ENCODE data around the gene PARP1. TPM values are rescaled to one million over a fixed set of nuclear protein-coding genes. Genes with fewer than 3 reads are reported as not detected.

The PARP1 gene
- total and polyA plus RNA-seq, 2 donors (not counting 1 experiment from before 2014, with no cell fraction given) = 118 to 180 TPM

DNA sequence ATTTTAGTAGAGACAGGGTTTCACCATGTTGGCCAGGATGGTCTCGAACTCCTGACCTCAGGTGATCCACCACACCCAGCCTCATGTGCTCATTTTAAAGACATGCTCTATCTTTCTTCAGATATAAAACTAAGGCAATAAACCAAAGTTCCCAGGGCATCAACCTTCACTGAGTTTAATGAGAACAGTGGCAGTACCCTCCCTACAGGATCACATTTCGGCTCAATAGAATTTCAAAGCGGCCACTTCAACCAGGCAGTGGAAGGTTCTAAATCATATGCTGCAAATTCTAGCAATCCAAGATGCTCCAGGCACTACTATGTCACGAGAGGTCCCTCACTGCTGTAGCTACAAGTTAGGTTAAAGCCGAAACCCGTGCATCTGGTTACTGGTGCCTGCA lies 45.5 kb downstream of the PARP1 start:
- intact Hi-C loops (cut with micrococcal nuclease) = no loop called here
- 85% methylated on average over 5 of the region's 6 CpGs for WGBS (ENCODE audit: insufficient coverage)
- DNase-seq = no peak
- no peak for TF ChIP-seq EZH2 (IDR thresholded peaks at IDR 0.05; ENCODE audit: borderline replicate concordance, insufficient read depth, low read depth, low read length, poor library complexity, severe bottlenecking)
- TF ChIP-seq, protein P1, sequence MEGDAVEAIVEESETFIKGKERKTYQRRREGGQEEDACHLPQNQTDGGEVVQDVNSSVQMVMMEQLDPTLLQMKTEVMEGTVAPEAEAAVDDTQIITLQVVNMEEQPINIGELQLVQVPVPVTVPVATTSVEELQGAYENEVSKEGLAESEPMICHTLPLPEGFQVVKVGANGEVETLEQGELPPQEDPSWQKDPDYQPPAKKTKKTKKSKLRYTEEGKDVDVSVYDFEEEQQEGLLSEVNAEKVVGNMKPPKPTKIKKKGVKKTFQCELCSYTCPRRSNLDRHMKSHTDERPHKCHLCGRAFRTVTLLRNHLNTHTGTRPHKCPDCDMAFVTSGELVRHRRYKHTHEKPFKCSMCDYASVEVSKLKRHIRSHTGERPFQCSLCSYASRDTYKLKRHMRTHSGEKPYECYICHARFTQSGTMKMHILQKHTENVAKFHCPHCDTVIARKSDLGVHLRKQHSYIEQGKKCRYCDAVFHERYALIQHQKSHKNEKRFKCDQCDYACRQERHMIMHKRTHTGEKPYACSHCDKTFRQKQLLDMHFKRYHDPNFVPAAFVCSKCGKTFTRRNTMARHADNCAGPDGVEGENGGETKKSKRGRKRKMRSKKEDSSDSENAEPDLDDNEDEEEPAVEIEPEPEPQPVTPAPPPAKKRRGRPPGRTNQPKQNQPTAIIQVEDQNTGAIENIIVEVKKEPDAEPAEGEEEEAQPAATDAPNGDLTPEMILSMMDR (IDR thresholded peaks at IDR 0.05) = no peak
- H3K4me2 ChIP-seq (replicated peaks; ENCODE audit: low read depth, low read length, poor library complexity, severe bottlenecking) = no peak overlapping the region
- peaks cover 7% of the 10 kb centered on the region for H4K20me1 ChIP-seq (ENCODE audit: control insufficient read depth, insufficient read depth, low read length, poor library complexity, severe bottlenecking)
- peaks cover 18% of the 10 kb centered on the region for H3K4me1 Mint-ChIP-seq
- no peaks in the 10 kb centered on the region for H3K27me3 ChIP-seq (replicated peaks in 1 of 4; ENCODE audit: control extremely low read depth in 1 of 4, control insufficient read depth in 3 of 4, insufficient read depth in 4 of 4, low read length in 3 of 4)
- no peaks in the 10 kb centered on the region for H3K9me3 ChIP-seq (ENCODE audit: control extremely low read depth in 1 of 3, control insufficient read depth in 2 of 3, insufficient read depth in 1 of 3, low read length in 2 of 3)
- H3K36me3 ChIP-seq (replicated peaks in 1 of 2; ENCODE audit: control extremely low read depth in 1 of 2, control insufficient read depth in 1 of 2, extremely low read depth in 1 of 2, insufficient read depth in 2 of 2, low read length in 1 of 2) = peaks cover 10 to 98% of the 10 kb centered on the region in 2 experiments
- H3K27ac ChIP-seq (ENCODE audit: low read length in 2 of 2) = no peak overlapping the region
- ATAC-seq (ENCODE audit: low read depth) = no peak
- H3K4me3 Mint-ChIP-seq = no peak overlapping the region
- ChIA-PET CTCF (interaction anchor here (1.0 to 1.8 kb wide), 2 partner anchors 29 to 237 kb away, joined by 4 to 6 read pairs; no protein-coding TSS in a partner anchor), POLR2A (interaction anchor here (0.6 kb wide), 2 partner anchors 333 to 999 kb away, joined by 3 read pairs; no protein-coding TSS in a partner anchor)
- no peaks in the 10 kb centered on the region for H3K4me1 ChIP-seq (ENCODE audit: control insufficient read depth in 2 of 2, insufficient read depth in 2 of 2, low read length in 2 of 2)
- peaks cover 19% of the 10 kb centered on the region for H3K79me2 ChIP-seq (ENCODE audit: control insufficient read depth, insufficient read depth, low read length)
- no peaks in the 10 kb centered on the region for H3K27me3 Mint-ChIP-seq
- H3K9me3 Mint-ChIP-seq (ENCODE audit: insufficient read depth) = no peaks in the 10 kb centered on the region
- H2AFZ ChIP-seq (ENCODE audit: insufficient read depth, low read depth, low read length, poor library complexity, severe bottlenecking) = no peak overlapping the region
- no peak overlapping the region for H3K4me3 ChIP-seq (ENCODE audit: control extremely low read depth in 1 of 5, extremely low read depth in 1 of 5, insufficient read depth in 1 of 5, low read depth in 2 of 5, low read length in 4 of 5)
- H3K27ac Mint-ChIP-seq = no peak overlapping the region
- H3K9ac ChIP-seq (ENCODE audit: low read length) = no peak overlapping the region

DNA sequence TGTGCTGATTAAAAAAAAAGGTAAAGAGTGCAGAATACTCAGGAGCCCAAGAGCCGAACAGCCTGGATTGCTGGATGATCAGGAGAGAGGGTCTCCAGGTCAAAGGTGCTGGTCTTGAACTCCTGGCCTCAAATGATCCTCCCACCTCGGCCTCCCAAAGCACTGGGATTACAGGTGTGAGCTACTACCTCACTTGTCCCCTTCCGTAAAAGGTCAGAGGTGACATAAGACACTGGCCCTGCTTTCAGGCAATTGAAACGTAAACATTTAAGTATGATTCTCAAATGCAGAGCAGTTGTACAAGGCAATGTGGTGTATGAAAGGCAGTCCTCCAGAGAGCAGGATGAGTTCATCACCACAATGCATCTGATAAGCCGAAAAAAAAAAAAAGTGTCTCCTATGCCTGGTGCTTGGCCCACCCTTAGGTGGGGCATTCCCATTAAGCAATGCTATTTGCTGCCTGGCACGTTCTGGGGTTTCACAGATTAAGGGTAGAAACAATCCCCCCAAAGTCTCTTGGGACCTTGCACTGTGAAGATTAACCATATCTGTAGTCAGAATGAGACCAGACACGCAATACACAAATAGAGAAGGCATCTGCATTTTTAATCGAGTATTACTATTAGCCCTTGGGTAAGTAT lies 47.7 kb downstream of the PARP1 start:
- ATAC-seq (ENCODE audit: low read depth) (peak; percentile 60), DNase-seq (peak; percentile 39)
- Histone ChIP-seq H3K27me3 (replicated peaks in 1 of 4; ENCODE audit: control extremely low read depth in 1 of 4, control insufficient read depth in 3 of 4, insufficient read depth in 4 of 4, low read length in 3 of 4) (no peaks in the 10 kb centered on the region), H2AFZ (ENCODE audit: insufficient read depth, low read depth, low read length, poor library complexity, severe bottlenecking) (no peak overlapping the region), H3K4me3 (ENCODE audit: control extremely low read depth in 1 of 5, extremely low read depth in 1 of 5, insufficient read depth in 1 of 5, low read depth in 2 of 5, low read length in 4 of 5) (no peak overlapping the region), H3K4me2 (replicated peaks; ENCODE audit: low read depth, low read length, poor library complexity, severe bottlenecking) (no peak overlapping the region), H3K36me3 (replicated peaks in 1 of 2; ENCODE audit: control extremely low read depth in 1 of 2, control insufficient read depth in 1 of 2, extremely low read depth in 1 of 2, insufficient read depth in 2 of 2, low read length in 1 of 2) (peaks cover 0 to 84% of the 10 kb centered on the region in 2 experiments), H4K20me1 (ENCODE audit: control insufficient read depth, insufficient read depth, low read length, poor library complexity, severe bottlenecking) (peaks cover 7% of the 10 kb centered on the region), H3K27ac (ENCODE audit: low read length in 2 of 2) (no peak overlapping the region), H3K4me1 (ENCODE audit: control insufficient read depth in 2 of 2, insufficient read depth in 2 of 2, low read length in 2 of 2) (peaks cover 14% of the 10 kb centered on the region in 2 donors), H3K79me2 (ENCODE audit: control insufficient read depth, insufficient read depth, low read length) (peaks cover 2% of the 10 kb centered on the region), H3K9me3 (ENCODE audit: control extremely low read depth in 1 of 3, control insufficient read depth in 2 of 3, insufficient read depth in 1 of 3, low read length in 2 of 3) (no peaks in the 10 kb centered on the region), H3K9ac (ENCODE audit: low read length) (no peak overlapping the region)
- H3K4me1 Mint-ChIP-seq = peaks cover 35% of the 10 kb centered on the region
- intact Hi-C loops (cut with micrococcal nuclease) = no loop called here
- TF ChIP-seq EZH2 (IDR thresholded peaks at IDR 0.05; ENCODE audit: borderline replicate concordance, insufficient read depth, low read depth, low read length, poor library complexity, severe bottlenecking) = no peak
- TF ChIP-seq, protein P1 (IDR thresholded peaks at IDR 0.05) = no peak
- ChIA-PET CTCF (interaction anchor here (2.1 kb wide), 1 partner anchor 13 kb away, joined by 5 read pairs; no protein-coding TSS in a partner anchor), POLR2A (no interaction called here)
- no peak overlapping the region for H3K4me3 Mint-ChIP-seq
- peak overlapping the region; percentile 56 for H3K27ac Mint-ChIP-seq
- H3K9me3 Mint-ChIP-seq (ENCODE audit: insufficient read depth) = no peaks in the 10 kb centered on the region
- H3K27me3 Mint-ChIP-seq = no peaks in the 10 kb centered on the region
- 77% methylated on average over 5 of the region's 8 CpGs for WGBS (ENCODE audit: insufficient coverage)
